Mesenchymal stem cell (in vitro differentiated cells and primary cell): ENCODE results near the gene STRA8.

Experiments used
- DNase-seq: peaks from one replicate; pipeline ENCODE4 v3.0.0-alpha.2; 2013
- H2AFZ ChIP-seq: one replicate; pipeline ENCODE4 v1.6.1; 2013; ENCODE audit warnings: low read depth, mild to moderate bottlenecking, control low read depth, inconsistent platforms, low read length, moderate library complexity
- H2AK5ac ChIP-seq: 2 replicates; pipeline ENCODE4 v1.6.1; 2013; ENCODE audit warnings: low read length, moderate library complexity, mild to moderate bottlenecking, inconsistent platforms; ENCODE audit not compliant: severe bottlenecking
- H2BK120ac ChIP-seq: one replicate; pipeline ENCODE4 v1.6.1; 2013; ENCODE audit warnings: low read depth, mild to moderate bottlenecking, inconsistent platforms, low read length, moderate library complexity
- H2BK12ac ChIP-seq, 2 experiments: one replicate each; pipeline ENCODE4 v1.6.1; 2013; ENCODE audit warnings: inconsistent platforms in 2 of 2, low read length in 2 of 2, mild to moderate bottlenecking in 2 of 2, moderate library complexity in 2 of 2, control low read depth in 1 of 2
- H2BK15ac ChIP-seq: one replicate; pipeline ENCODE4 v1.6.1; 2013; ENCODE audit warnings: mild to moderate bottlenecking, low read depth, inconsistent platforms; ENCODE audit not compliant: poor library complexity, severe bottlenecking
- H2BK5ac ChIP-seq: 2 replicates; pipeline ENCODE4 v1.6.1; 2013; ENCODE audit warnings: low read depth, mild to moderate bottlenecking, low read length, control low read depth, inconsistent platforms; ENCODE audit not compliant: poor library complexity, severe bottlenecking
- H3K14ac ChIP-seq, 2 experiments: one replicate each; pipeline ENCODE4 v1.6.1; 2013; ENCODE audit warnings: inconsistent platforms in 2 of 2, low read length in 2 of 2, control low read depth in 1 of 2, mild to moderate bottlenecking in 1 of 2, moderate library complexity in 1 of 2
- H3K18ac ChIP-seq, 2 experiments: one replicate each; pipeline ENCODE4 v1.6.1; 2013; ENCODE audit warnings: inconsistent platforms in 2 of 2, low read length in 2 of 2, control low read depth in 1 of 2, low read depth in 1 of 2, mild to moderate bottlenecking in 1 of 2
- H3K23ac ChIP-seq, 2 experiments: one replicate each; pipeline ENCODE4 v1.6.1; 2013; ENCODE audit warnings: inconsistent platforms in 2 of 2, low read length in 2 of 2, mild to moderate bottlenecking in 2 of 2, moderate library complexity in 2 of 2, control low read depth in 1 of 2
- H3K27ac ChIP-seq: 2 replicates; pipeline ENCODE4 v1.5.1; 2013; ENCODE audit warnings: mild to moderate bottlenecking, moderate library complexity, low read length, control low read depth, inconsistent platforms; ENCODE audit not compliant: poor library complexity, severe bottlenecking
- H3K27me3 ChIP-seq, 2 experiments: 2 replicates each; pipeline versions ENCODE4 v1.6.1 to v1.7.0; 2013; ENCODE audit warnings: low read length in 2 of 2, mild to moderate bottlenecking in 2 of 2, moderate library complexity in 2 of 2, control low read depth in 1 of 2, inconsistent platforms in 1 of 2; ENCODE audit not compliant: control insufficient read depth in 1 of 2, insufficient read depth in 1 of 2
- H3K36me3 ChIP-seq, 2 experiments: 2 replicates each; pipeline versions ENCODE4 v1.6.1 to v1.7.0; 2013; ENCODE audit warnings: low read length in 2 of 2, control low read depth in 1 of 2, inconsistent platforms in 1 of 2, low read depth in 1 of 2, mild to moderate bottlenecking in 1 of 2; ENCODE audit not compliant: insufficient read depth in 2 of 2, control insufficient read depth in 1 of 2
- H3K4ac ChIP-seq, 2 experiments: one replicate each; pipeline ENCODE4 v1.6.1; 2013; ENCODE audit warnings: inconsistent platforms in 2 of 2, low read length in 2 of 2, mild to moderate bottlenecking in 2 of 2, moderate library complexity in 2 of 2, control low read depth in 1 of 2, low read depth in 1 of 2
- H3K4me1 ChIP-seq: 2 replicates; pipeline ENCODE4 v1.6.1; 2013; ENCODE audit warnings: low read depth, low read length, control low read depth; ENCODE audit not compliant: control insufficient read depth, insufficient read depth
- H3K4me2 ChIP-seq: 2 replicates; pipeline ENCODE4 v1.6.1; 2013; ENCODE audit warnings: low read length, mild to moderate bottlenecking, inconsistent platforms; ENCODE audit not compliant: poor library complexity, severe bottlenecking
- H3K4me3 ChIP-seq, 2 experiments: 2 replicates each; pipeline versions ENCODE4 v1.5.1 to v1.7.0; 2013; ENCODE audit warnings: low read length in 2 of 2, mild to moderate bottlenecking in 2 of 2, control low read depth in 1 of 2, low read depth in 1 of 2; ENCODE audit not compliant: insufficient read depth in 1 of 2
- H3K79me1 ChIP-seq: replicated peaks from 2 replicates; pipeline ENCODE4 v1.6.1; 2013; ENCODE audit warnings: mild to moderate bottlenecking, control low read depth, low read length, inconsistent platforms; ENCODE audit not compliant: poor library complexity, severe bottlenecking
- H3K9ac ChIP-seq: 2 replicates; pipeline ENCODE4 v1.7.0; 2013; ENCODE audit warnings: mild to moderate bottlenecking, low read length, moderate library complexity
- H3K9me3 ChIP-seq: 2 replicates; pipeline ENCODE4 v1.7.0; 2013; ENCODE audit warnings: mild to moderate bottlenecking, low read length; ENCODE audit not compliant: control insufficient read depth
- H4K8ac ChIP-seq: one replicate; pipeline ENCODE4 v1.6.1; 2013; ENCODE audit warnings: inconsistent platforms, mild to moderate bottlenecking, low read length, moderate library complexity
- H4K91ac ChIP-seq: one replicate; pipeline ENCODE4 v1.6.1; 2013; ENCODE audit warnings: mild to moderate bottlenecking, low read length, inconsistent platforms
- WGBS: methylation state at CpG from one replicate; pipeline ENCODE4 v1.1.7; 2013; ENCODE audit warnings: mixed read lengths; 5-methylcytosine and 5-hydroxymethylcytosine counted together

The STRA8 gene

GRCh38 chr7:135272303-135272702 is 38.7 kb downstream of the STRA8 start:
- Histone ChIP-seq H3K23ac (no peak overlapping the region), H2BK15ac (no peak overlapping the region), H3K36me3 (no peaks in the 10 kb centered on the region), H3K14ac (no peak overlapping the region), H3K4me2 (no peak overlapping the region), H3K18ac (no peak overlapping the region), H3K79me1 (no peaks in the 10 kb centered on the region), H3K4me3 (no peak overlapping the region), H3K27ac (no peak overlapping the region), H3K27me3 (peaks cover 0 to 45% of the 10 kb centered on the region in 2 experiments), H4K8ac (no peak overlapping the region), H2BK12ac (no peak overlapping the region), H2BK120ac (no peak overlapping the region), H3K4ac (no peak overlapping the region), H2AK5ac (no peak overlapping the region), H4K91ac (no peak overlapping the region), H2BK5ac (no peak overlapping the region), H3K9me3 (no peaks in the 10 kb centered on the region), H2AFZ (no peak overlapping the region), H3K9ac (no peak overlapping the region), H3K4me1 (peaks cover 5% of the 10 kb centered on the region)
- 98% methylated on average over 2 of the region's 3 CpGs for WGBS
- DNase-seq = no peak

GRCh38 chr7:135273581-135273980 is 39.9 kb downstream of the STRA8 start:
- 97% methylated on average over 2 of the region's 4 CpGs for WGBS
- peaks cover 4% of the 10 kb centered on the region for H3K4me1 ChIP-seq
- H2BK120ac ChIP-seq = no peak overlapping the region
- H3K23ac ChIP-seq = no peak overlapping the region
- H3K4me3 ChIP-seq = no peak overlapping the region
- H3K9ac ChIP-seq = no peak overlapping the region
- no peak overlapping the region for H2BK15ac ChIP-seq
- H3K79me1 ChIP-seq = no peaks in the 10 kb centered on the region
- H3K4me2 ChIP-seq = no peak overlapping the region
- no peak for DNase-seq
- no peak overlapping the region for H2AFZ ChIP-seq
- H4K91ac ChIP-seq = no peak overlapping the region
- H4K8ac ChIP-seq = no peak overlapping the region
- H2AK5ac ChIP-seq = no peak overlapping the region
- no peaks in the 10 kb centered on the region for H3K9me3 ChIP-seq
- H3K18ac ChIP-seq = no peak overlapping the region
- H3K36me3 ChIP-seq = no peaks in the 10 kb centered on the region
- H3K4ac ChIP-seq = no peak overlapping the region
- peaks cover 0 to 35% of the 10 kb centered on the region in 2 experiments for H3K27me3 ChIP-seq
- no peak overlapping the region for H2BK5ac ChIP-seq
- H3K14ac ChIP-seq = no peak overlapping the region
- no peak overlapping the region for H2BK12ac ChIP-seq
- no peak overlapping the region for H3K27ac ChIP-seq

- WGBS = 45% methylated on average over 13 of the region's 14 CpGs
- H3K36me3 ChIP-seq = no peaks in the 10 kb centered on the region
- DNase-seq = peak; percentile 73
- no peak overlapping the region for H3K4ac ChIP-seq
- no peak overlapping the region for H4K91ac ChIP-seq
- no peak overlapping the region for H2AFZ ChIP-seq
- no peaks in the 10 kb centered on the region for H3K79me1 ChIP-seq
- H3K18ac ChIP-seq = no peak overlapping the region
- no peak overlapping the region for H3K9ac ChIP-seq
- peak overlapping the region; percentile 58 for H2AK5ac ChIP-seq
- H2BK12ac ChIP-seq = no peak overlapping the region
- H3K4me3 ChIP-seq = no peak overlapping the region
- no peaks in the 10 kb centered on the region for H3K9me3 ChIP-seq
- peaks cover 0 to 32% of the 10 kb centered on the region in 2 experiments for H3K27me3 ChIP-seq
- H2BK5ac ChIP-seq = no peak overlapping the region
- no peak overlapping the region for H2BK15ac ChIP-seq
- peaks cover 4% of the 10 kb centered on the region for H3K4me1 ChIP-seq
- H3K4me2 ChIP-seq = no peak overlapping the region
- H3K27ac ChIP-seq = no peak overlapping the region
- H3K14ac ChIP-seq = no peak overlapping the region
- H2BK120ac ChIP-seq = no peak overlapping the region
- no peak overlapping the region for H3K23ac ChIP-seq
- H4K8ac ChIP-seq = no peak overlapping the region
Measured at GRCh38 chr7:135274495-135275268, 41.0 kb downstream of the STRA8 start.

GRCh38 chr7:135275971-135276580 is 42.4 kb downstream of the STRA8 start:
- Histone ChIP-seq H3K18ac (no peak overlapping the region), H3K4me1 (peaks cover 4% of the 10 kb centered on the region), H3K4me2 (no peak overlapping the region), H4K91ac (no peak overlapping the region), H3K9ac (no peak overlapping the region), H2BK120ac (no peak overlapping the region), H3K4me3 (no peak overlapping the region), H3K79me1 (no peaks in the 10 kb centered on the region), H3K9me3 (no peaks in the 10 kb centered on the region), H3K4ac (no peak overlapping the region), H3K27ac (no peak overlapping the region), H2AFZ (no peak overlapping the region), H2BK5ac (no peak overlapping the region), H2BK15ac (no peak overlapping the region), H3K14ac (no peak overlapping the region), H3K23ac (no peak overlapping the region), H3K36me3 (no peaks in the 10 kb centered on the region), H2AK5ac (no peak overlapping the region), H3K27me3 (peaks cover 0 to 18% of the 10 kb centered on the region in 2 experiments), H2BK12ac (no peak overlapping the region), H4K8ac (no peak overlapping the region)
- DNase-seq = no peak
- WGBS = 93% methylated on average over 10 of the region's 10 CpGs
